Neural crest cell (in vitro differentiated cells): ENCODE measurements around the gene UBASH3B. TPM values are rescaled to one million over a fixed set of nuclear protein-coding genes. Genes with fewer than 3 reads are reported as not detected.

ENCODE experiments used
- DNase-seq: peaks from one replicate; pipeline ENCODE4 v3.0.0; 2021; ENCODE audit warnings: low read depth, mixed read lengths, low spot score
- H3K27ac Mint-ChIP-seq: one replicate; pipeline ENCODE4 v1.8.0; 2021; ENCODE audit warnings: mild to moderate bottlenecking, mixed read lengths; ENCODE audit not compliant: unreplicated experiment
- H3K27me3 Mint-ChIP-seq: 2 replicates; pipeline ENCODE4 v1.8.0; 2021; ENCODE audit warnings: low read depth, mild to moderate bottlenecking, mixed read lengths
- H3K36me3 Mint-ChIP-seq: 2 replicates; pipeline ENCODE4 v1.8.0; 2021; ENCODE audit warnings: low read depth, mild to moderate bottlenecking, mixed read lengths
- H3K4me1 Mint-ChIP-seq: 2 replicates; pipeline ENCODE4 v1.8.0; 2021; ENCODE audit warnings: mixed read lengths
- H3K4me3 Mint-ChIP-seq: one replicate; pipeline ENCODE4 v1.8.0; 2021; ENCODE audit warnings: mild to moderate bottlenecking, mixed read lengths
- H3K9me3 Mint-ChIP-seq: 2 replicates; pipeline ENCODE4 v1.8.0; 2021; ENCODE audit warnings: mixed read lengths
- CTCF ChIP-seq: fragments of 200-600 bp; sonication (generic); conservative IDR thresholded peaks from 2 replicates; pipeline ENCODE4 v1.5.0; 2021; ENCODE audit warnings: antibody characterized with exemption, mild to moderate bottlenecking
- total RNA-seq: library from RNA; stranded (reverse); gene quantifications from 2 replicates; pipeline ENCODE4 v1.2.1, GENCODE V29; 2021

UBASH3B gene
- total RNA-seq, 1 donor from 2014 or later, result 6.8 TPM

- no peak for DNase-seq
- Mint-ChIP-seq H3K36me3 (no peaks in the 10 kb centered on the region), H3K9me3 (no peaks in the 10 kb centered on the region), H3K27me3 (no peaks in the 10 kb centered on the region), H3K4me1 (peaks cover 27% of the 10 kb centered on the region), H3K27ac (no peak overlapping the region), H3K4me3 (peak overlapping the region; percentile 2)
- no peak for TF ChIP-seq CTCF
Observed at GRCh38 chr11:122813176-122813893, 157.8 kb downstream of the UBASH3B start.

GRCh38 chr11:122813894-122814270, 158.4 kb downstream of the UBASH3B start:
- H3K27ac Mint-ChIP-seq, result no peak overlapping the region
- peaks cover 22% of the 10 kb centered on the region for H3K4me1 Mint-ChIP-seq
- H3K9me3 Mint-ChIP-seq, result no peaks in the 10 kb centered on the region
- H3K4me3 Mint-ChIP-seq, result no peak overlapping the region
- H3K27me3 Mint-ChIP-seq, result no peaks in the 10 kb centered on the region
- H3K36me3 Mint-ChIP-seq, result no peaks in the 10 kb centered on the region
- no peak for TF ChIP-seq CTCF
- DNase-seq, result no peak

- TF ChIP-seq CTCF, result peak; percentile 32
- peaks cover 2% of the 10 kb centered on the region for H3K36me3 Mint-ChIP-seq
- H3K4me1 Mint-ChIP-seq, result peaks cover 22% of the 10 kb centered on the region
- no peak for DNase-seq
- no peak overlapping the region for H3K27ac Mint-ChIP-seq
- H3K27me3 Mint-ChIP-seq, result no peaks in the 10 kb centered on the region
- H3K4me3 Mint-ChIP-seq, result no peak overlapping the region
- H3K9me3 Mint-ChIP-seq, result peaks cover 1% of the 10 kb centered on the region
Observed at GRCh38 chr11:122814401-122814800, 158.9 kb downstream of the UBASH3B start.

- no peaks in the 10 kb centered on the region for H3K27me3 Mint-ChIP-seq
- H3K4me1 Mint-ChIP-seq, result peaks cover 22% of the 10 kb centered on the region
- H3K4me3 Mint-ChIP-seq, result no peak overlapping the region
- no peak for TF ChIP-seq CTCF
- no peak for DNase-seq
- no peak overlapping the region for H3K27ac Mint-ChIP-seq
- H3K9me3 Mint-ChIP-seq, result peaks cover 12% of the 10 kb centered on the region
- peaks cover 10% of the 10 kb centered on the region for H3K36me3 Mint-ChIP-seq
Observed at GRCh38 chr11:122815900-122816299, 160.4 kb downstream of the UBASH3B start.

- Mint-ChIP-seq H3K36me3 (peaks cover 17% of the 10 kb centered on the region), H3K4me3 (no peak overlapping the region), H3K27ac (no peak overlapping the region), H3K27me3 (no peaks in the 10 kb centered on the region), H3K4me1 (peaks cover 22% of the 10 kb centered on the region), H3K9me3 (peaks cover 19% of the 10 kb centered on the region)
- no peak for DNase-seq
- no peak for TF ChIP-seq CTCF
Observed at GRCh38 chr11:122816761-122817520, 161.4 kb downstream of the UBASH3B start.
